Thoracic aorta (tissue), 2 donors: ENCODE data around the gene ACMSD. TPM values are rescaled to one million over a fixed set of nuclear protein-coding genes. Genes with fewer than 3 reads are reported as not detected.

ENCODE experiments used
- ATAC-seq: fragments of 150-250 bp; one replicate; pipeline ENCODE4 v1.8.0; 2017; ENCODE audit warnings: low read depth; ENCODE audit not compliant: insufficient number of reproducible peaks, low FRiP score
- DNase-seq: peaks from one replicate; pipeline ENCODE4 v3.0.0-alpha.2; 2020; ENCODE audit warnings: low spot score
- H3K27ac ChIP-seq, 2 donors: fragments of 200-600 bp; sonication (generic); 1 replicate in 1 of 2; 2 replicates in 1 of 2; pipeline ENCODE4 v1.5.1; 2016; ENCODE audit warnings: mild to moderate bottlenecking in 2 of 2, moderate library complexity in 2 of 2
- H3K27me3 ChIP-seq: fragments of 200-600 bp; sonication (generic); replicated peaks from 2 replicates; pipeline ENCODE4 v1.6.0; 2016; ENCODE audit warnings: mild to moderate bottlenecking; ENCODE audit not compliant: insufficient read depth
- H3K36me3 ChIP-seq: fragments of 200-600 bp; sonication (generic); one replicate; pipeline ENCODE4 v1.5.1; 2016
- H3K4me1 ChIP-seq, 2 donors: fragments of 200-600 bp; sonication (generic); 1 replicate in 1 of 2; 2 replicates in 1 of 2; pipeline versions ENCODE4 v1.5.1 to v1.6.0; 2016; ENCODE audit warnings: low read depth in 2 of 2, mild to moderate bottlenecking in 1 of 2; ENCODE audit not compliant: control insufficient read depth in 1 of 2
- H3K4me3 ChIP-seq: fragments of 200-600 bp; sonication (generic); 2 replicates; pipeline ENCODE4 v1.5.1; 2016; ENCODE audit warnings: mild to moderate bottlenecking
- H3K9me3 ChIP-seq: fragments of 200-600 bp; sonication (generic); 2 replicates; pipeline ENCODE4 v1.5.1; 2016
- total RNA-seq, 2 donors: library from RNA; depleted of rRNA; stranded (reverse); fragments of >200 nt; gene quantifications; one replicate each; pipeline versions ENCODE4 v1.1.0 to v1.2.3, GENCODE V29; 2016
- TF ChIP-seq, protein P1 (sequence below): fragments of 200-600 bp; sonication (generic); IDR thresholded peaks from one replicate; pipeline ENCODE4 v1.5.1; 2019; ENCODE audit warnings: antibody characterized with exemption

ACMSD gene
- total RNA-seq, 2 donors from 2014 or later = not detected

DNA sequence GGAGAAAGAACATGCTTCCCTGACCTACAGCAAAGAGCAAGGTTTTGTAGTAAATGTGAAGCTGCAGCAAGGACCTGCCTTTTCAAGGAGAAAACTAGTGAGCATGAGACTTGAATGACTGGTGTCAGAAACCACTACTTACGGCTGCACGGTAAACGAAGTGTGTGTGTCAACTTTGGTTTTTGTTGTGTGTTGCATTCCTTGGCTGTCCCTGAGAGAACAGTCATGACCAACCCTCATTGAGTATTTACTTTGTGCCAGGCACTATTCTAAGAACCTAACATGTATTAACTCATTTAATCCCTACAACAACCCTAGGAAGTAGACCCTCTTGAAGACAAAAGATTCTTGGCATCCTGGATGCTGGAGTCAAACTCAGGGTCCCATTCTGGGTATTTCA lies 22.8 kb downstream of the ACMSD start:
- ATAC-seq (no peak), DNase-seq (no peak)
- H3K36me3 ChIP-seq = no peaks in the 10 kb centered on the region
- no peak overlapping the region for H3K27ac ChIP-seq
- TF ChIP-seq, protein P1, sequence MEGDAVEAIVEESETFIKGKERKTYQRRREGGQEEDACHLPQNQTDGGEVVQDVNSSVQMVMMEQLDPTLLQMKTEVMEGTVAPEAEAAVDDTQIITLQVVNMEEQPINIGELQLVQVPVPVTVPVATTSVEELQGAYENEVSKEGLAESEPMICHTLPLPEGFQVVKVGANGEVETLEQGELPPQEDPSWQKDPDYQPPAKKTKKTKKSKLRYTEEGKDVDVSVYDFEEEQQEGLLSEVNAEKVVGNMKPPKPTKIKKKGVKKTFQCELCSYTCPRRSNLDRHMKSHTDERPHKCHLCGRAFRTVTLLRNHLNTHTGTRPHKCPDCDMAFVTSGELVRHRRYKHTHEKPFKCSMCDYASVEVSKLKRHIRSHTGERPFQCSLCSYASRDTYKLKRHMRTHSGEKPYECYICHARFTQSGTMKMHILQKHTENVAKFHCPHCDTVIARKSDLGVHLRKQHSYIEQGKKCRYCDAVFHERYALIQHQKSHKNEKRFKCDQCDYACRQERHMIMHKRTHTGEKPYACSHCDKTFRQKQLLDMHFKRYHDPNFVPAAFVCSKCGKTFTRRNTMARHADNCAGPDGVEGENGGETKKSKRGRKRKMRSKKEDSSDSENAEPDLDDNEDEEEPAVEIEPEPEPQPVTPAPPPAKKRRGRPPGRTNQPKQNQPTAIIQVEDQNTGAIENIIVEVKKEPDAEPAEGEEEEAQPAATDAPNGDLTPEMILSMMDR = no peak
- H3K27me3 ChIP-seq = no peaks in the 10 kb centered on the region
- no peaks in the 10 kb centered on the region for H3K9me3 ChIP-seq
- H3K4me3 ChIP-seq = no peak overlapping the region
- H3K4me1 ChIP-seq = no peaks in the 10 kb centered on the region

DNA sequence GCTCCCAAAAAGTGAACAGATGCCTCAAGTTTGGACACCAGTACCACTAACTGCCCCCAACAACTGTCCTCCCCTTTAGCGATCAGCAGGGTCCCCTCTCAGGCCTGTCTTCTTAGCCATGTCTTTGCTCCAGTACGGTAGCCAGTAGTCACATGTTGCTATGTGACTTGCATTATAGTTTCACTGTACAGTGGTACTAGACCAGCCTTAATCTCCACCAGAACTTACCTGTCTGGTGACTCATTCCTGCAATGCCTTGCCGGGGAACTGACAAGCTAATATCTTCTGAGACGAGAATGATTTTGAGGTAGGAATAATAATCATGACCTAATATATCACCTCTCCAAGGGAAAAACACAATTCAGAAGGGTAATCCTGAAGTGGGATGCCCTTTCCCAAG lies 23.7 kb downstream of the ACMSD start:
- TF ChIP-seq, protein P1 = no peak
- Histone ChIP-seq H3K27me3 (no peaks in the 10 kb centered on the region), H3K36me3 (no peaks in the 10 kb centered on the region), H3K4me1 (no peaks in the 10 kb centered on the region), H3K9me3 (no peaks in the 10 kb centered on the region), H3K4me3 (no peak overlapping the region), H3K27ac (no peak overlapping the region)
- ATAC-seq (no peak), DNase-seq (no peak)

DNA sequence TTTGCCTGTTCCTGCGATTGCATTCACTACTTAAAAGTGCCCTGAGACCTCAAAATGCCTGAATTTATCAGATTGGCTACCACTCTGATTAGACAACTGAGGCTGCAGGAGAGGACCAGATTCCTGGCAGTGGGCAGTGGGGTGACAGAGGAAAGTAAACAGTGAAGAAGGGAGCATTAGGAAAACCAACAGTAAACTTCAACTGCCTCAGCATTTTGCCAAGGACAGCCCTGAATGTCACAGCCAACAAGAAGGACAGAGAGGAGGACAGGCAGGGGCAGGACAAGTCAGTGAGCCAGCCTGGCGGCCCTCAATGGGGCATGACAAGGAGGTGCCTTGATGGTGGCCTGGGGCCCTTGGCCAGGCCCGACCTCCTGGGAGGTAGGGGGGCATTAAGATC lies 24.3 kb downstream of the ACMSD start:
- TF ChIP-seq, protein P1 = no peak
- Histone ChIP-seq H3K4me1 (no peaks in the 10 kb centered on the region), H3K36me3 (no peaks in the 10 kb centered on the region), H3K27me3 (no peaks in the 10 kb centered on the region), H3K27ac (no peak overlapping the region), H3K4me3 (no peak overlapping the region), H3K9me3 (no peaks in the 10 kb centered on the region)
- no peak for DNase-seq
- ATAC-seq = no peak

DNA sequence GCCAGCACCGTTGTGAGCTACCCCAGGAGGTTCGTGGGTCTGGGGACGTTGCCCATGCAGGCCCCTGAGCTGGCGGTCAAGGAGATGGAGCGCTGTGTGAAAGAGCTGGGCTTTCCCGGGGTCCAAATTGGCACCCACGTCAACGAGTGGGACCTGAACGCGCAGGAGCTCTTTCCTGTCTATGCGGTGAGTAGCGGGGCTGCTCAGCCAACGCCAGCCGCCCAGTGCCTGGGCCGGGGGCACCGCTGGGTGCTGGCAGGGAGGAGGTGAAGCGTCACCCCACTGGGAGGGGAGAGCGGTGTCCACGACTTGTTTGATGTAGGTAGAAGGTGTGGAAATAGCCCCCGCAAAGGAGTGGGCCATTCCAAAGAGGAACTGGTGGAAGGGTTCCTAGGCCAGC lies 25.0 kb downstream of the ACMSD start:
- Histone ChIP-seq H3K27ac (no peak overlapping the region), H3K36me3 (no peaks in the 10 kb centered on the region), H3K4me1 (no peaks in the 10 kb centered on the region), H3K9me3 (no peaks in the 10 kb centered on the region), H3K4me3 (no peak overlapping the region), H3K27me3 (no peaks in the 10 kb centered on the region)
- DNase-seq (no peak), ATAC-seq (no peak)
- TF ChIP-seq, protein P1 = no peak

DNA sequence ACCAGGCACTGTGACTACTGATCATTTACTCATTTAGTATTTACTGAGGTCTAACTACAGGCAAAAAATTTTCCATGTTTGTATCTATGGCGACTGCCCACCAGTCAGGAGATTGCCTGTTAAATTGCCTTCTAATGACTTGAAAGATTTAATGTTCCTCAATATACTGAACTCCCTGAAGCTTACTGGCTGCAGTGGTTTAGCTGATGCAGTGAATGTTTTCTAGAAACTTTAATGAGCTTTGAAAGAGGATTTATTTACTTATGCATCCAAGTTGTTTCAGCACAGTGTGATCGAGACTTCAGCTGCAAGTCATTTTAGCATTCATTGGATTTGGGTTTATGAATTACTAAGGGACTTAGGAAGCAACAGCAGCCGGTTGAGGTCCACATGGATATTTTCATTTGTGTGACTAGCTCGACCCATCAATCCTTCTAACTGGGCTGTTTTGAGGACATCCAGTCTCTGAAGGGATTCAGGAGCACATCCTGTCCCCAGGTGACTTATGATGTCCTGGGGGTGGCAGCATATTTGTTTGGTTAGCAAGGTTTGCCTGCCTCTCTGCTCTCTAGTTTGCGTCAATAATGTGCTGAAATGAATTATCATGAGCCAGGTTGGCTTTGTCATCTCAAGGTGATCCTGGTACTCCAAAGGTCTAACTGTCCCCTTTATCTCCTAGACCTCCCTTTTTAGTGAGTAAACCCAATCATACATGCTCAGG lies 26.8 kb downstream of the ACMSD start:
- ATAC-seq = no peak
- Histone ChIP-seq H3K4me1 (no peaks in the 10 kb centered on the region), H3K9me3 (no peaks in the 10 kb centered on the region), H3K36me3 (no peaks in the 10 kb centered on the region), H3K27ac (no peak overlapping the region), H3K4me3 (no peak overlapping the region), H3K27me3 (no peaks in the 10 kb centered on the region)
- no peak for DNase-seq
- TF ChIP-seq, protein P1 = no peak
